Measurements from ENCODE around the gene SLC38A4. TPM values are rescaled to one million over a fixed set of nuclear protein-coding genes. Genes with fewer than 3 reads are reported as not detected.
"Not testable (repeated sequence)": the region's sequence is repeated elsewhere in the genome, so short reads cannot be mapped to it uniquely, and the experiment has no call there.

SLC38A4 gene
- polyA plus RNA-seq, 3 donors = not detected

DNA sequence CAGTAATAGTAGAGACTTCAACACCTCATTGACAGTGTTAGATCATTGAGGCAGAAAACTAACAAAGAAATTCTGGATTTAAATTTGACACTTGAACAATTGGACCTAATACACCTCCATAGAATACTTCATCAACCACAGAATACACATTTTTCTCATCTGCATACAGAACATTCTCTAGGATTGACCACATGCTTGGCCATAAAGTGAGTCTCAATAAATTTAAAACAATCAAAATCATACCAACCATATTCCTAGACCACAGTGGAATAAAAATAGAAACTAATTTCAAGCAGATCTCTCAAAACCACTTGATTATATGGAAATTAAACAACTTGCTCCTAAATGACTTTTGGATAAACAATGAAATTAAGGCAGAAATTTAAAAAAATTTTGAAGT lies 82.3 kb downstream of the SLC38A4 start:
- TF ChIP-seq, protein P1, sequence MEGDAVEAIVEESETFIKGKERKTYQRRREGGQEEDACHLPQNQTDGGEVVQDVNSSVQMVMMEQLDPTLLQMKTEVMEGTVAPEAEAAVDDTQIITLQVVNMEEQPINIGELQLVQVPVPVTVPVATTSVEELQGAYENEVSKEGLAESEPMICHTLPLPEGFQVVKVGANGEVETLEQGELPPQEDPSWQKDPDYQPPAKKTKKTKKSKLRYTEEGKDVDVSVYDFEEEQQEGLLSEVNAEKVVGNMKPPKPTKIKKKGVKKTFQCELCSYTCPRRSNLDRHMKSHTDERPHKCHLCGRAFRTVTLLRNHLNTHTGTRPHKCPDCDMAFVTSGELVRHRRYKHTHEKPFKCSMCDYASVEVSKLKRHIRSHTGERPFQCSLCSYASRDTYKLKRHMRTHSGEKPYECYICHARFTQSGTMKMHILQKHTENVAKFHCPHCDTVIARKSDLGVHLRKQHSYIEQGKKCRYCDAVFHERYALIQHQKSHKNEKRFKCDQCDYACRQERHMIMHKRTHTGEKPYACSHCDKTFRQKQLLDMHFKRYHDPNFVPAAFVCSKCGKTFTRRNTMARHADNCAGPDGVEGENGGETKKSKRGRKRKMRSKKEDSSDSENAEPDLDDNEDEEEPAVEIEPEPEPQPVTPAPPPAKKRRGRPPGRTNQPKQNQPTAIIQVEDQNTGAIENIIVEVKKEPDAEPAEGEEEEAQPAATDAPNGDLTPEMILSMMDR (IDR thresholded peaks at IDR 0.05) = no peak
- no peaks in the 10 kb centered on the region for H3K9me3 ChIP-seq (replicated peaks in 1 of 2; ENCODE audit: control insufficient read depth in 1 of 2, insufficient read depth in 1 of 2, low read length in 2 of 2)
- no peaks in the 10 kb centered on the region for H3K27me3 ChIP-seq (ENCODE audit: control insufficient read depth in 2 of 2, insufficient read depth in 2 of 2, low read length in 2 of 2)
- H3K9ac ChIP-seq (ENCODE audit: insufficient read depth, low read length, poor library complexity, severe bottlenecking) = no peak overlapping the region
- H3K4me1 ChIP-seq (ENCODE audit: control insufficient read depth in 1 of 2, insufficient read depth in 2 of 2, low read length in 2 of 2) = no peaks in the 10 kb centered on the region
- H3K36me3 Mint-ChIP-seq = no peaks in the 10 kb centered on the region
- no peak overlapping the region for H3K27ac Mint-ChIP-seq
- H3K27me3 Mint-ChIP-seq (ENCODE audit: low read depth in 3 of 3) = no peaks in the 10 kb centered on the region
- no peak overlapping the region for H2AFZ ChIP-seq (ENCODE audit: insufficient read depth, low read depth, low read length, poor library complexity, severe bottlenecking)
- H3K27ac ChIP-seq (ENCODE audit: low read depth in 1 of 2, low read length in 2 of 2) = no peak overlapping the region
- intact Hi-C loops (cut with micrococcal nuclease) = no loop called here
- no peaks in the 10 kb centered on the region for H4K20me1 ChIP-seq (ENCODE audit: insufficient read depth, low read length)
- no peak for DNase-seq
- no peaks in the 10 kb centered on the region for H3K79me2 ChIP-seq (ENCODE audit: insufficient read depth, low read length)
- no peak overlapping the region for H3K4me2 ChIP-seq (replicated peaks; ENCODE audit: extremely low read depth, low read length, poor library complexity, severe bottlenecking)
- H3K4me1 Mint-ChIP-seq = no peaks in the 10 kb centered on the region
- peaks cover 19 to 36% (median 23%) of the 10 kb centered on the region in 7 donors for H3K9me3 Mint-ChIP-seq
- H3K4me3 Mint-ChIP-seq = no peak overlapping the region
- H3K36me3 ChIP-seq (replicated peaks in 1 of 2; ENCODE audit: control insufficient read depth in 1 of 2, insufficient read depth in 2 of 2, low read length in 2 of 2) = no peaks in the 10 kb centered on the region
- no peak overlapping the region for H3K4me3 ChIP-seq (replicated peaks in 1 of 3; ENCODE audit: low read depth in 2 of 3, low read length in 3 of 3)

DNA sequence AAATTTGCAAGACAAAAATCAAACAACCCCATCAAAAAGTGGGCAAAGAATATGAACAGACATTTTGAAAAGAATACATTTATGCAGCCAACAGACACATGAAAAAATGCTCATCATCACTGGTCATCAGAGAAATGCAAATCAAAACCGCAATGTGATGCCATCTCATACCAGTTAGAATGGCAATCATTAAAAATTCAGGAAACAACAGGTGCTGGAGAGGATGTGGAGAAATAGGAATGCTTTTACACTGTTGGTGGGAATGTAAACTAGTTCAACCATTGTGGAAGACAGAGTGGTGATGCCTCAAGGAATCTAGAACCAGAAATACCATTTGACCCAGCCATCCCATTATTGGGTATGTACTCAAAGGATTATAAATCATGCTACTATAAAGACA lies 83.5 kb downstream of the SLC38A4 start:
- H3K27me3 Mint-ChIP-seq (ENCODE audit: low read depth in 3 of 3); DNase-seq; H3K36me3 Mint-ChIP-seq; H3K4me1 ChIP-seq (ENCODE audit: control insufficient read depth in 1 of 2, insufficient read depth in 2 of 2, low read length in 2 of 2); H4K20me1 ChIP-seq (ENCODE audit: insufficient read depth, low read length); H3K4me2 ChIP-seq (replicated peaks; ENCODE audit: extremely low read depth, low read length, poor library complexity, severe bottlenecking); H3K9me3 ChIP-seq (replicated peaks in 1 of 2; ENCODE audit: control insufficient read depth in 1 of 2, insufficient read depth in 1 of 2, low read length in 2 of 2); H3K27me3 ChIP-seq (ENCODE audit: control insufficient read depth in 2 of 2, insufficient read depth in 2 of 2, low read length in 2 of 2); H2AFZ ChIP-seq (ENCODE audit: insufficient read depth, low read depth, low read length, poor library complexity, severe bottlenecking); H3K36me3 ChIP-seq (replicated peaks in 1 of 2; ENCODE audit: control insufficient read depth in 1 of 2, insufficient read depth in 2 of 2, low read length in 2 of 2); intact Hi-C loops (cut with micrococcal nuclease); H3K27ac ChIP-seq (ENCODE audit: low read depth in 1 of 2, low read length in 2 of 2); H3K4me1 Mint-ChIP-seq; H3K9ac ChIP-seq (ENCODE audit: insufficient read depth, low read length, poor library complexity, severe bottlenecking); H3K27ac Mint-ChIP-seq; H3K4me3 ChIP-seq (replicated peaks in 1 of 3; ENCODE audit: low read depth in 2 of 3, low read length in 3 of 3); H3K4me3 Mint-ChIP-seq; H3K79me2 ChIP-seq (ENCODE audit: insufficient read depth, low read length): not testable (repeated sequence)
- no CpG with 5 or more reads among the region's 1 CpG for WGBS (ENCODE audit: insufficient coverage)
- H3K9me3 Mint-ChIP-seq = peaks cover 20 to 46% (median 33%) of the 10 kb centered on the region in 7 donors

Data from CD14-positive monocyte (primary cell).